Activated CD8-positive, alpha-beta memory T cell treated with anti-CD3 and anti-CD28 coated beads, Interleukin-2, amount 50 U/mL, for 24 hours (primary cell): ENCODE results near the gene GADD45B.
"Not testable (repeated sequence)": the region's sequence is repeated elsewhere in the genome, so short reads cannot be mapped to it uniquely, and the experiment has no call there.

ENCODE experiments used
- DNase-seq: peaks from one replicate; pipeline ENCODE4 v3.0.0-alpha.2; 2020; ENCODE audit errors: extremely low read depth

GADD45B gene

DNA sequence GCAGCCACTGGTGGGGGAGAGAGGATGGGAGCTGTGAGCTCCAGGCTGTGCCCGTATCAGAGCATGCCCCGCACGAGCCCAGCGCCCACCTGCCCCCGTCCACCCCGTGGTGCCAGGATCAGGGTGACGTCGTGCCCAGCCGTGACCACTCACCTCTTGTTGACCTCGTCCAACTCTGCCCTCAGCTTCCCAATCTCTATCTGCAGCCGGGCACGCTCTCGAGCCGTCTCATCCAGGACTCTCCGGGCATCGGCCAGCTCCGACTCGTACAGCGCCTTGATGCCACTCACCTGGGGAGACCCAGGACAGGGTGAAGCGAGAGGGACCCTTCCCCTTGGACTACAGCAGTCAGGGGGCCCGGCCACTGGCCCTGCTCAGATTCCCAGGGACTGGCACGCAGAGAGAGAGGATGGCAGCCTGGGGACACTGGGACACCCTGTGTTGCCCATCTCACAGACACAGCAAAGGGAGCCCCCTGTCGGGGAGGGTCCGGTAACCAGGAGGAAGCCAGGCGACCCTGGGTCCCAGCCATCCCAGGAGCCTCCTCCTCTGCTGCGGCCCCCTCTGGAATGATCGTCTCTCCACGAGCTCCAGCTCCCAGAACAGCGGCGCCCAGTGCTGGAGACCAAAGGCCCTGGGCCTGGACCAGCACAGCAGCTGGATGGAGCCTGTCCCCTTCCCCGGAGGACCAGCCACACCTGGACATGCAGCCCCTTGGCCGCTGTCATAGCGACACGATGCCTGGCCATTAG, 31.5 kb upstream of the GADD45B start:
- no peak for DNase-seq

GRCh38 chr19:2446381-2446780, 29.5 kb upstream of the GADD45B start:
- DNase-seq: no peak

DNA sequence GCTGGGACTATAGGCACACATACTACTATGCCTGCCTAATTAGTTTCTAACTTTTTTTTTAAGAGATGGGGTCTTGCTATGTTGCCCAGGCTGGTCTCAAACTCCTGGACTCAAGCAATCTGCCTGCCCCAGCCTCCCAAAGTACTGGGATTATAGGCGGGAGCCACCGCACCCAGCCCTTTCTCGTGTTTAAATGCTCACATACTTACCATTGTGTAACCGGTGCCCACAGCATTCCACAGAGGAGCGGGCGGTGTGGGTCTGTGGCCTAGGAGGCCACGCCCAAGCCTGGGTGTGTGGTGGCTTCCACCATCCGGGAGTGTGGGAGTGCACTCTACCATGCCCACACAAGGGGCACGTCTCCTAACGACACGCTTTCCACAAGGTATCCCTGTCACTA, 26.9 kb upstream of the GADD45B start:
- no peak for DNase-seq

DNA sequence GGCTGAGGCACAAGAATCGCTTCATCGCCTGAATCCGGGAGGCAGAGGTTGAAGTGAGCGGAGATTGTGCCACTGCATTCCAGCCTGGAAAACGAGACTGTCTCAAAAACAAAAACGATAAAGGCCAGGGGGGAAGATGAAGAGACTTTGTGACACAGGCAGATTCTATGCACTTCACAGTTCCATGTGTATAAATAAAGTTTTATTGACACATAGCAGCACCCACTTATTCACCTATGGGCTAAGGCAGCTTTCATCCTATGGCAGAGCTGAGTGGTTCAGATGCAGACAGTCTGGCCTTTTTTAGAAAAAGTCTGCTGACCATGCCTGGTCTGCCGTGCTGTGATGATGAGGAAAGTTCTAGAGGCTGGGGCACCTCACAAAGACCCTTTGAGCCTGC, 24.8 kb upstream of the GADD45B start:
- no peak for DNase-seq

DNA sequence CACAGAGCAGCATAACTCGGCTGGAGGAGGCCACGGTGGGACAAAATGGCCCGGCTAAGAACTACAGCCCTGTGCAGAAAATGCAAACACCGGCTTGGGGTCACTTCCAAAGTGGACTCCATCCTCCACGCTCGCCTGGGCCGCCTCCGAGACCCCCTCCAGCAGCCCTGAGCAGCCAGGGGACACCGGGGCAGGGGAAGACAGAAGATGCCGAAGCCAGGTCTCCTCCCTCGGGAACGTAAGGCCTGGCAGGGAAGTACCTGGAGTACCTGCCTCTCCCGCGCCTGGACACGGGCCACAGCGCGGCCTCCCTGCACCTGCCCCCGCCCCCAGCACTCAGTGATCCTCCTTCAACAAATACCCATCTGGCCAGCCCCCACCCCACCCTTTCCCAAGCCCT, 24.2 kb upstream of the GADD45B start:
- DNase-seq: no peak

DNA sequence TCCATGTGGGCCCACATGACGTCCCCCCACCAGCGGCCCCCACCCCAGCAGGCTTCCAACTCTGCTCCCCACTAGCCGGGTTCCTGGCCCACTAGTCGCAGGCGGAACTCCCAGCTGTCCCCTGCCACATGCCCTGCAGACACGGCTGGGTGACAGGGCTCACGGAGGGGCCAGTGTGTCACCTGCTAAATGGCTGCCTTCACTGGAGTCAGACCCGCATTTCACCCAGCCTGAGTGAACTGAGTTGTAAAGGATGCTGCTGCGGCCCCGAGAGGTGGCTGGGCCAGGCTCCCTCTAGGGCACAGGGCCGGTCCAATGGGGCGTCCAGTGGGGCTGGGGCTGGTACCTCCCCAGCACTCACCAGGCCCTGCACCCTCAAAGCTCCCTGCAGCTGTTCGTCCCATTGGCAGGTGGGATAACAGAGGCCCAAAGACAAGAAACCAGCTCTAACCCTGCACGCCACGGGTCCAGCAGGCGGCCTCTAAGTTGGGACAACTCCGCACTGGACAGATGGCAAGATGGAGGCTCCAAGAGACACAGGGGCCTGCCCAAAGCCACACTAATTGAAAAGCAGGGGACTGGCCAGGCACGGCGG, 22.4 kb upstream of the GADD45B start:
- DNase-seq: no peak

- no peak for DNase-seq
These were observed 21.5 kb upstream of the GADD45B start for GRCh38 chr19:2454199-2454961.

DNA sequence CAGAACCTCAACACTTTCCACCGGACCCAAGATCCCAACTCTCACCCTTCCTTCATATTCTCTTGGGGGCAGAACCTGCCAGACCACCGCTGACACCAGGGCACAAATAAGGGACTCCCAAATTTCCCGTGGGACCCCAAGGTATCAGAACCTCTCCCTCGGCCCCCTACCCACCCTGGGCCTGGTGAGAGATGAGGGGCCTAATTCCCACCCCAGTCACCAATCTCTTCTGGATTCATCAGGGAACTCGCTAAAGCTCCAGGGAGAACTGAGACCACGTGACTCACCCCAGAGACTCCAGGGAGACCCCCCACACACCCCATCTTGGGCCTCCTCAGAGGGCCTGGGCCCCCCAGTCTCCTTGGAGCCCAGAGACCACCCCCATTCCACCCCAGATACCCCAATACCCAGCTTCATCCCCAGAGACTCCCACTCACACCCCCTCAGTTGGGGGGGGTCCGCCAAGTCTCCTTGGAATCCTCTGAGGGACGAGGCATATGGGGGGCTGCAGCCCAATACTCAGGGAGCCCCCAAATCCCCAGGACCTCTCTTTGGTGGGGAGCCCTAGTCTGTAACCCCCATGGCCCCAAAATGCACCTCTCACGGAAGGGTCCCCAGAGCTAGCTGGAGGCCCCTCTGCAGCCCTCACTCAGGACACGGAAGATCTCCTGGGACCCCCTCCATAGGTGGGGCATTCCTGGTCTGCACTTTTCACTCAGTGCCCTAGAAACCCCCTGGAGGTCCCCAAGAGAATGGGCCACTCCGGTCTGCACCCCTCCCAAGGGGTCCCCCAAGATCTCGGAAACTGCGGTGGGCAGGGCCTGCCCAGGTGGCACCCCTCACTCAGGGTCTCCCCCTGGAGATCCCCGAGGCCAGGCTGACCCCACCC, 20.7 kb upstream of the GADD45B start:
- DNase-seq: no peak

GRCh38 chr19:2455851-2456570, 19.9 kb upstream of the GADD45B start:
- no peak for DNase-seq

GRCh38 chr19:2457394-2458037, 18.4 kb upstream of the GADD45B start:
- no peak for DNase-seq

- DNase-seq: no peak
These were observed 17.9 kb upstream of the GADD45B start for GRCh38 chr19:2458054-2458453.

GRCh38 chr19:2458776-2459175, 17.2 kb upstream of the GADD45B start:
- not testable (repeated sequence) for DNase-seq

- DNase-seq: no peak
These were observed 15.7 kb upstream of the GADD45B start for GRCh38 chr19:2460245-2460644.

- no peak for DNase-seq
These were observed 13.9 kb upstream of the GADD45B start for GRCh38 chr19:2461751-2462634.

- no peak for DNase-seq
These were observed 13.1 kb upstream of the GADD45B start for GRCh38 chr19:2462635-2463421.

- DNase-seq: not testable (repeated sequence)
These were observed 12.2 kb upstream of the GADD45B start for GRCh38 chr19:2463694-2464093.

GRCh38 chr19:2464389-2464788, 11.5 kb upstream of the GADD45B start:
- DNase-seq: no peak

DNA sequence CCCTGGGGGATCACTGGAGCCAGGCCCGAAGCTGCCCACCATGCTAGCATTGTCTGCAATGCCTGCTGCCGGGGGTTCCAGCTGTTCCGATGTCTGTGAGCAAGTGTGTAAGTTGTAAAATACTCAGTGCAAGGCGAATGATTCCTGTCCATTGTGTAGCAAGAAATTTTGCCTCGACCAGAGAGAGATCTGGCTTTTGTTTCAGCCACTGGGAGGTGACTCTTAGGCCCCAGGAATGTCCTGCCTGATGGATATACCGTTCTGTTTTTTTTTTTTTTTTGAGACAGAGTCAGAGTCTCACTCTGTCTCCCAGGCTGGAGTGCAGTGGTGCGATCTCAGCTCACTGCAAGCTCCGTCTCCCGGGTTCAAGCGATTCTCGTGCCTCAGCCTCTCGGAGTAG, 7.3 kb upstream of the GADD45B start:
- DNase-seq: no peak
